Kidney (tissue), 14 donors: ENCODE measurements around the gene NDRG2. TPM values are rescaled to one million over a fixed set of nuclear protein-coding genes. Genes with fewer than 3 reads are reported as not detected.

ENCODE experiments used
- DNase-seq, 5 donors: peaks; one replicate each; pipeline ENCODE4 v3.0.0-alpha.2; 2013 to 2020
- FAIRE-seq: peaks from 2 replicates; lab custom pipeline; 2012; peaks lifted over from hg19 to GRCh38; lab: Jason Lieb, UNC
- H3K27ac ChIP-seq, 2 donors: one replicate each; pipeline ENCODE4 v1.7.0; 2013; ENCODE audit warnings: low read depth in 2 of 2, low read length in 2 of 2, inconsistent platforms in 1 of 2
- H3K27me3 ChIP-seq: one replicate; pipeline ENCODE4 v1.7.1; 2013; ENCODE audit warnings: low read length, inconsistent platforms; ENCODE audit not compliant: control insufficient read depth, insufficient read depth
- H3K36me3 ChIP-seq, 3 donors: one replicate each; pipeline versions ENCODE4 v1.7.0 to v1.7.1; 2013; ENCODE audit warnings: low read length in 3 of 3, control low read depth in 1 of 3, inconsistent platforms in 1 of 3; ENCODE audit not compliant: insufficient read depth in 3 of 3, control insufficient read depth in 2 of 3
- H3K4me1 ChIP-seq, 3 donors: one replicate each; pipeline versions ENCODE4 v1.7.0 to v1.7.1; 2013; ENCODE audit warnings: low read length in 3 of 3, inconsistent platforms in 1 of 3, low read depth in 1 of 3; ENCODE audit not compliant: control insufficient read depth in 2 of 3, insufficient read depth in 2 of 3
- H3K4me3 ChIP-seq, 3 donors: one replicate each; pipeline versions ENCODE4 v1.7.0 to v1.8.1; 2013; ENCODE audit warnings: low read length in 3 of 3, control low read depth in 1 of 3, inconsistent platforms in 1 of 3
- H3K9ac ChIP-seq, 3 donors: one replicate each; pipeline versions ENCODE4 v1.7.0 to v1.7.1; 2013; ENCODE audit warnings: low read length in 3 of 3, control low read depth in 1 of 3, inconsistent platforms in 1 of 3
- H3K9me3 ChIP-seq, 3 donors: one replicate each; pipeline versions ENCODE4 v1.7.0 to v1.7.1; 2013; ENCODE audit warnings: low read length in 3 of 3, control low read depth in 1 of 3, inconsistent platforms in 1 of 3; ENCODE audit not compliant: control insufficient read depth in 2 of 3, insufficient read depth in 1 of 3
- CTCF ChIP-seq: IDR thresholded peaks from 3 replicates; pipeline ENCODE4 v1.5.1; 2012; ENCODE audit warnings: mild to moderate bottlenecking, moderate library complexity, borderline replicate concordance; ENCODE audit not compliant: insufficient read depth; ENCODE audit errors: extremely low read depth
- intact Hi-C: fragments of 100-400 bp; cut with DNase I; formaldehyde crosslinking; loops from one replicate; pipeline ENCODE4 v1.11.1; 2022
- polyA plus RNA-seq: library from polyadenylated mRNA; stranded (reverse); fragments of 350-450 nt; fragmentation: Illumina TruSeq; extraction: RNeasy Lipid Tissue Mini Kit (QIAGEN cat#74804); gene quantifications from one replicate; pipeline ENCODE4 v1.2.3, GENCODE V29; 2014; ENCODE audit warnings: low read depth, low replicate concordance; ENCODE audit not compliant: insufficient read depth
- total RNA-seq: library from RNA; stranded (reverse); fragmentation: NEBNext Ultra II Directional; extraction: Animal tissue kit (Norgen Biotek cat#: 25700); gene quantifications from one replicate; pipeline ENCODE4 v1.2.1, GENCODE V29; 2021
- donor health status: control.
- donor health status: control.
- donor health status: control.
- donor health status: control.
- donor health status: control.
- donor health status: DM: yes; HTN: yes; CAD: no.
- donor health status: Normal renal cell carcinoma (clear cell type).

NDRG2 gene
- total and polyA plus RNA-seq, 2 donors from 2014 or later: 86.2 to 209 TPM

GRCh38 chr14:21036751-21037150 lies 11.9 kb upstream of the NDRG2 start:
- no peak for TF ChIP-seq CTCF
- no peak for DNase-seq

GRCh38 chr14:21034707-21035106 lies 9.8 kb upstream of the NDRG2 start, which contains the start of gene RNASE13:
Gene RNASE13 (minus strand): TSS chr14:21034807. CDS start chr14:21034288, 519 bp downstream.
- H3K9me3 ChIP-seq: no peaks in the 10 kb centered on the region
- TF ChIP-seq CTCF: no peak
- intact Hi-C loops: no loop called here
- H3K27ac ChIP-seq: no peak within 1 kb of the TSS
- H3K4me3 ChIP-seq: no peak within 1 kb of the TSS
- no peak for DNase-seq
- H3K4me1 ChIP-seq: peaks cover 5 to 13% (median 8%) of the 10 kb centered on the region in 3 donors
- H3K36me3 ChIP-seq: no peaks in the 10 kb centered on the region
- H3K27me3 ChIP-seq: no peaks in the 10 kb centered on the region
- no peak within 1 kb of the TSS for H3K9ac ChIP-seq
- no peak for FAIRE-seq

More at GRCh38 chr14:21036751-21037150, 11.9 kb upstream of the NDRG2 start:
- Histone ChIP-seq H3K36me3 (no peaks in the 10 kb centered on the region), H3K4me3 (no peak overlapping the region), H3K9ac (no peak overlapping the region), H3K27ac (peak overlapping the region in 1 of 2 donors; percentile 30), H3K9me3 (no peaks in the 10 kb centered on the region), H3K27me3 (no peaks in the 10 kb centered on the region), H3K4me1 (peaks cover 7 to 16% (median 11%) of the 10 kb centered on the region in 3 donors)
- intact Hi-C loops: no loop called here
- no peak for FAIRE-seq

- H3K36me3 ChIP-seq: no peaks in the 10 kb centered on the region
- H3K4me1 ChIP-seq: peaks cover 0 to 2% (median 0%) of the 10 kb centered on the region in 3 donors
- no peak for FAIRE-seq
- H3K4me3 ChIP-seq: no peak overlapping the region
- H3K27me3 ChIP-seq: no peaks in the 10 kb centered on the region
- H3K9me3 ChIP-seq: no peaks in the 10 kb centered on the region
- intact Hi-C loops: no loop called here
- H3K27ac ChIP-seq: no peak overlapping the region
- H3K9ac ChIP-seq: no peak overlapping the region
- DNase-seq: no peak
- TF ChIP-seq CTCF: no peak
Measured at GRCh38 chr14:21033133-21033698, 8.4 kb upstream of the NDRG2 start.
